Neutrophil (primary cell): ENCODE measurements around the gene ST8SIA6.

Source experiments
- H3K27ac ChIP-seq: fragments of 200-600 bp; sonication (generic); 2 replicates; pipeline ENCODE4 v1.5.1; 2016; ENCODE audit warnings: mild to moderate bottlenecking, moderate library complexity
- H3K27me3 ChIP-seq: fragments of 200-600 bp; sonication (generic); 2 replicates; pipeline ENCODE4 v1.6.0; 2016; ENCODE audit warnings: mild to moderate bottlenecking
- H3K36me3 ChIP-seq: fragments of 200-600 bp; sonication (generic); 2 replicates; pipeline ENCODE4 v1.5.1; 2017
- H3K4me1 ChIP-seq, 2 experiments: fragments of 200-600 bp in 1 of 2; sonication (generic) in 1 of 2; 1 replicate in 1 of 2; 2 replicates in 1 of 2; pipeline versions ENCODE4 v1.5.1 to v1.6.1; 2013 to 2016; ENCODE audit warnings: low read depth in 1 of 2, low read length in 1 of 2, mild to moderate bottlenecking in 1 of 2, moderate library complexity in 1 of 2; ENCODE audit not compliant: control insufficient read depth in 1 of 2, insufficient read depth in 1 of 2
- H3K4me3 ChIP-seq, 2 experiments: fragments of 200-600 bp in 1 of 2; sonication (generic) in 1 of 2; 1 replicate in 1 of 2; 2 replicates in 1 of 2; pipeline ENCODE4 v1.5.1; 2013 to 2016; ENCODE audit warnings: low read depth in 1 of 2, low read length in 1 of 2, mild to moderate bottlenecking in 1 of 2, moderate library complexity in 1 of 2
- H3K9me3 ChIP-seq: fragments of 200-600 bp; sonication (generic); 2 replicates; pipeline ENCODE4 v1.5.1; 2016
- CTCF ChIP-seq: fragments of 200-600 bp; sonication (generic); IDR thresholded peaks from 2 replicates; pipeline ENCODE4 v1.5.1; 2016; ENCODE audit warnings: antibody characterized with exemption

The ST8SIA6 gene

GRCh38 chr10:17488848-17489247 is 34.5 kb upstream of the ST8SIA6 start:
- Histone ChIP-seq H3K27me3 (no peaks in the 10 kb centered on the region), H3K36me3 (no peaks in the 10 kb centered on the region), H3K27ac (no peak overlapping the region), H3K4me1 (no peaks in the 10 kb centered on the region), H3K9me3 (no peaks in the 10 kb centered on the region), H3K4me3 (no peak overlapping the region)
- no peak for TF ChIP-seq CTCF

DNA sequence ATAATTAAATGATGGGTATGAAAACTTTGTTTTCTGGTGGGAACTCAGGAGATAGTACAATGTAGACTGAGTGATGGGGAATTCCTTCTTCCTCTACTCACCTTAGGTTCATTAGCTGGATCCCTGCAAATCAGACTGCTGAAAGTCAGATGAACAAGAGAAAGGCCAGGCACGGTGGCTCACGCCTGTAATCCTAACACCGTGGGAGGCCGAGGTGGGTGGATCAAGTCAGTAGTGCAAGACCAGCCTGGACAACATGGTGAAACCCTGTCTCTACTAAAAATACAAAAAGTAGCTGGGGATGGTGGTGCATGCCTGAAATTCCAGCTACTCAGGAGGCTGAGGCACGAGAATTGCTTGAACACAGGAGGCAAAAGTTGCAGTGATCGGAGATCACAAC is 28.7 kb upstream of the ST8SIA6 start:
- Histone ChIP-seq H3K4me3 (no peak overlapping the region), H3K4me1 (no peaks in the 10 kb centered on the region), H3K9me3 (no peaks in the 10 kb centered on the region), H3K36me3 (no peaks in the 10 kb centered on the region), H3K27ac (no peak overlapping the region), H3K27me3 (no peaks in the 10 kb centered on the region)
- no peak for TF ChIP-seq CTCF

GRCh38 chr10:17479822-17480221 is 25.4 kb upstream of the ST8SIA6 start:
- no peak for TF ChIP-seq CTCF
- H3K9me3 ChIP-seq: no peaks in the 10 kb centered on the region
- H3K36me3 ChIP-seq: no peaks in the 10 kb centered on the region
- H3K27me3 ChIP-seq: no peaks in the 10 kb centered on the region
- no peaks in the 10 kb centered on the region for H3K4me1 ChIP-seq
- H3K4me3 ChIP-seq: no peak overlapping the region
- no peak overlapping the region for H3K27ac ChIP-seq

DNA sequence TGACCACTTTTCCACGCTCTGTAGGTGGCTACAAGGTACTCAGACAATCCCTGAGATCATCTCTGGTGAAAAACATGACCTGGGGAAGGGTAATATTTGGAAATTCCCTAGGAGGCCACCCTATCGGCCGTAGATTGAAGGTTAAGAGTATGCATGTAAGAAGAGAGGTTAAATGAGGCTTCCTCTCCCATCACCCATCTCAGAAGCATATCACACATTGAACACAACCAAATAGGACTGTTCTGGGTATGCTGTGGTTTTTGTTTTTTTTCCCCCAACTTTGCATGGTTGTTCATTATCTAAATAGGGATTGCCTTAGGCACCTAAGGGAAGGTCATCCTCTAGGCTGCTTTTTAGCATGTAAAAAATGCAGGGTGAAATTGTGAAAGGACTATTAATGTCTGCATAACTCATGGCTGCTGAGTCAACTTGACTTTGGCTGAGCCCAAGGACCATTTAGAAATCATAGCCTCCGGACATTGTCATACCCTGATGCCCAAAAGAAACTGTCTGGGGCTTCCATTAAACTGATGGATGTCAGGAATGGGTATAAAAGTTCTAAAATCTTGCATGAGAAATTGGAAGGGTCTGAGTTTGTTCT is 24.7 kb upstream of the ST8SIA6 start:
- Histone ChIP-seq H3K27me3 (no peaks in the 10 kb centered on the region), H3K9me3 (no peaks in the 10 kb centered on the region), H3K4me1 (no peaks in the 10 kb centered on the region), H3K36me3 (no peaks in the 10 kb centered on the region), H3K27ac (no peak overlapping the region), H3K4me3 (no peak overlapping the region)
- no peak for TF ChIP-seq CTCF

GRCh38 chr10:17476073-17476472 is 21.7 kb upstream of the ST8SIA6 start:
- TF ChIP-seq CTCF: no peak

DNA sequence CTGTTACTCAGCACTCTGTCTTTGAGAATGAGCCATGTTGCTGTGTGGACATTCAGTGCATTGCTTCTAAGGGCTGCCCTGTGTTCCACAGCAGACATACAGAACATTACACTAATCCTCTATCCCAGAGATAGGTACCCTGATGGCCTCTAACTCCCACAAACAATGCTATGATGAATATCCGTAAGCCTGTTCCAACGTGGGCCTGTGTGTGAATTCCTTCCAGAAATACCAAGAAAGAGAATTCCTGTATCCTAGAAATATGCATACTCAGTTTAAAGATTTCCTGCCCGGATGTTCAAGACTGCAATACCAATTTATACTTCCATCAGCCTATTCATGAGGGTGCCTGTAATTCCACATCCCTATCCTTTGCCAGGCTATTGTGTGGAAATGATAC is 21.3 kb upstream of the ST8SIA6 start:
- no peak for TF ChIP-seq CTCF
- Histone ChIP-seq H3K36me3 (no peaks in the 10 kb centered on the region), H3K9me3 (no peaks in the 10 kb centered on the region), H3K27ac (no peak overlapping the region), H3K4me1 (no peaks in the 10 kb centered on the region), H3K4me3 (no peak overlapping the region), H3K27me3 (no peaks in the 10 kb centered on the region)

More at GRCh38 chr10:17476073-17476472, 21.7 kb upstream of the ST8SIA6 start:
- Histone ChIP-seq H3K4me3 (no peak overlapping the region), H3K4me1 (no peaks in the 10 kb centered on the region), H3K9me3 (no peaks in the 10 kb centered on the region), H3K27me3 (no peaks in the 10 kb centered on the region), H3K36me3 (no peaks in the 10 kb centered on the region), H3K27ac (no peak overlapping the region)
